ENCODE measurements around the gene SPATA20. TPM values are rescaled to one million over a fixed set of nuclear protein-coding genes. Genes with fewer than 3 reads are reported as not detected.

SPATA20 gene
- total and polyA plus RNA-seq, 2 of the 8 experiments (the other 6 are each of a cell fraction or from before 2014, with no cell fraction given) = 16.2 to 17.5 TPM

DNA sequence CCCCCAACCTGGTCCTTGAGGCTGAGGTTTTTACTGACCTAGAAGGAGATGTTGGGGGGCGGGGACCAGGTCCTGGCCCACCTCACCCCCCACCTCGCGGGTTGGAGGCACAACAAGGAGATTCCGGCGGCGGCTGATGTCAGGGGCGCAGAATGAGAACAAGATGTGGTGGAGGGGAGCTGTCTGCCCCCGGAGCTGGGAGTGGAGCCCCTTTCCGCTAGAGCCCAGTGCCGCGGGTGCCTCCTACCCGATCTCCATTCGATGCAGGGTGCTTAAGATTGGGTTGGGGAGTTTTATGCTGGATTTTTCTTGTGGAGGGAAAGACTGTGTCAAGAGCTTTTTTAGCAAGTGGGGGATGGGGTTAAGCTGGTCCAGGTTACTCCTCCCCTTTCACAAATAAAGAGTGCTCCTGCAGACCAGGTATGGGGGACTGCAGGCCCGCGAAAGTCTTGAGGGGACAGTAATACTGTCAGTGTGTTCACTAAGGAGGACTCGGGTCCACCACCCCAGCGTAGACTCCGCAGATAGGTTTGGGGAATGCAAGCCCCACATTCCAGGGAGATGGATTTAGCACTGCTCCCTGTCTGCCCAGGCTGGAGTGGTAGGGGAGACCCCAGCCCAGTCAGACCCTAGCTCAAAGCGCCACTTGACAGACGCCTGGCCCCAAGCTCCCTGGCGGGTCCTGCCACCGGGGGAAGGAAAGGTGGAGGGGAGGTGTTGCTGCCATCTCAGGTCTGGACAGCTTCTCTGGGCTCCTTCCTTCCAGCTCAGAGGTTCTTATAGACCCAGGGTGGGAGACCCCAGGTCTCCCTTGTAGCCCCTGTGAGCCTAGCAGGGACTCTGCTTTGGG is 15.5 kb downstream of the SPATA20 start (continued):
- TF ChIP-seq RNF2 (IDR thresholded peaks at IDR 0.05; ENCODE audit: borderline replicate concordance, low read depth, low read length, missing control alignments, poor library complexity, severe bottlenecking) = peak; percentile 9
- no peak for TF ChIP-seq CHD1 (IDR thresholded peaks at IDR 0.05; ENCODE audit: low read depth, low read length)
- TF ChIP-seq GTF2F1 (IDR thresholded peaks at IDR 0.05; ENCODE audit: borderline replicate concordance, low read depth, low read length) = no peak
- no peak for TF ChIP-seq RXRA (IDR thresholded peaks at IDR 0.05; ENCODE audit: insufficient read depth, low read depth, low read length)
- TF ChIP-seq HDAC2 (IDR thresholded peaks at IDR 0.05; ENCODE audit: borderline replicate concordance in 1 of 2, low read depth in 2 of 2, low read length in 2 of 2) = no peak
- no peak for TF ChIP-seq EP300 (IDR thresholded peaks at IDR 0.05; ENCODE audit: borderline replicate concordance in 1 of 2, low read depth in 2 of 2, low read length in 2 of 2)
- no peak for TF ChIP-seq RAD21 (IDR thresholded peaks at IDR 0.05 in 1 of 2, conservative IDR thresholded peaks at IDR 0.05 in 1 of 2; ENCODE audit: low read depth in 2 of 2, low read length in 2 of 2)
- TF ChIP-seq SUZ12 (IDR thresholded peaks at IDR 0.05; ENCODE audit: low read length) = peak; percentile 79; the same call in 1 of the 2 replicates
- no peak for TF ChIP-seq SIX5 (IDR thresholded peaks at IDR 0.05; ENCODE audit: low read depth, low read length)
